K562 (cell line): ENCODE measurements around the gene NTSR1. TPM values are rescaled to one million over a fixed set of nuclear protein-coding genes. Genes with fewer than 3 reads are reported as not detected.
A peak's percentile ranks its signal among the peaks of the same experiment; 100 is the strongest.

ENCODE experiments used
- ATAC-seq: fragments of 200-7000 bp; cut with Tn5 transposase; 3 replicates; pipeline ENCODE4 v1.9.1; 2020; ENCODE audit warnings: moderate library complexity
- BruUV-seq: library from RNA; stranded (reverse); fragments of 400-500 nt; replicated peaks from 2 replicates; lab custom pipeline; 2021; lab: Mats Ljungman, UMichigan
- CTCF ChIA-PET: fragments of 300-600 bp; formaldehyde crosslinking; extraction: SDS; loops from one replicate; lab custom pipeline; 2021; ENCODE audit warnings: low intra/inter-chr PET ratio; lab: Yijun Ruan, JAX
- POLR2A ChIA-PET: fragments of 300-600, 350-650 bp; sonication (Branson Sonifier 250); formaldehyde crosslinking; extraction: SDS; loops from one replicate; lab custom pipeline; 2021; ENCODE audit warnings: antibody characterized with exemption, inconsistent platforms; lab: Yijun Ruan, JAX
- DNase-seq, 4 experiments: peaks; one replicate each; pipeline versions ENCODE4 v3.0.0 to v3.0.0-alpha.2; 2011 to 2018; ENCODE audit warnings: low spot score in 3 of 4, mixed read lengths in 3 of 4; ENCODE audit errors: extremely low read depth in 1 of 4
- FAIRE-seq: peaks from 2 replicates; lab custom pipeline; 2011; peaks lifted over from hg19 to GRCh38; lab: Jason Lieb, UNC
- H2AFZ ChIP-seq: 2 replicates; pipeline ENCODE4 v1.6.0; 2011; ENCODE audit warnings: low read depth, low read length, control low read depth, inconsistent platforms
- H3K27ac ChIP-seq: fragments of 200-600 bp; 3 replicates; pipeline ENCODE4 v1.8.0; 2011; ENCODE audit warnings: low read depth, mild to moderate bottlenecking, control low read depth, inconsistent platforms, low read length, moderate library complexity, mixed read lengths; ENCODE audit errors: extremely low read depth
- H3K27me3 ChIP-seq, 2 experiments: fragments of 300-600 bp in 1 of 2; 2 replicates in 1 of 2; 3 replicates in 1 of 2; pipeline versions ENCODE4 v1.6.0 to v1.8.0; 2011; ENCODE audit warnings: inconsistent platforms in 2 of 2, low read length in 2 of 2, mild to moderate bottlenecking in 1 of 2, mixed read lengths in 1 of 2, moderate library complexity in 1 of 2; ENCODE audit not compliant: control insufficient read depth in 2 of 2, insufficient read depth in 2 of 2
- H3K36me3 ChIP-seq: fragments of 300-600 bp; 3 replicates; pipeline ENCODE4 v1.8.0; 2011; ENCODE audit warnings: mild to moderate bottlenecking, low read length, inconsistent platforms; ENCODE audit not compliant: control insufficient read depth, insufficient read depth
- H3K4me1 ChIP-seq, 2 experiments: fragments of 200-600 bp in 1 of 2; replicated peaks in 1 of 2; 2 replicates in 1 of 2; 3 replicates in 1 of 2; pipeline versions ENCODE4 v1.5.1 to v1.8.0; 2011; ENCODE audit warnings: inconsistent platforms in 2 of 2, low read length in 2 of 2, mild to moderate bottlenecking in 1 of 2, mixed read lengths in 1 of 2, moderate library complexity in 1 of 2; ENCODE audit not compliant: control insufficient read depth in 2 of 2, insufficient read depth in 2 of 2
- H3K4me2 ChIP-seq: 2 replicates; pipeline ENCODE4 v1.6.1; 2011; ENCODE audit warnings: low read length, control low read depth, inconsistent platforms, mixed read lengths; ENCODE audit not compliant: insufficient read depth
- H3K4me3 ChIP-seq: fragments of 200-600 bp; sonication (generic), shearing (Covaris generic); 2 replicates; pipeline ENCODE4 v1.5.1; 2016; ENCODE audit warnings: control low read depth, inconsistent platforms
- H3K79me2 ChIP-seq: fragments of 200-600 bp; 3 replicates; pipeline ENCODE4 v1.8.0; 2011; ENCODE audit warnings: low read length, inconsistent platforms; ENCODE audit not compliant: control insufficient read depth, insufficient read depth
- H3K9ac ChIP-seq, 2 experiments: 2 replicates each; pipeline versions ENCODE4 v1.6.0 to v1.6.1; 2011; ENCODE audit warnings: low read depth in 2 of 2, low read length in 2 of 2, control low read depth in 1 of 2, inconsistent platforms in 1 of 2, mild to moderate bottlenecking in 1 of 2, mixed read lengths in 1 of 2; ENCODE audit not compliant: insufficient read depth in 1 of 2
- H3K9me1 ChIP-seq: one replicate; pipeline ENCODE4 v1.6.0; 2011; ENCODE audit warnings: inconsistent platforms, mild to moderate bottlenecking, low read length, moderate library complexity; ENCODE audit not compliant: control insufficient read depth, insufficient read depth
- H3K9me3 ChIP-seq: replicated peaks from 2 replicates; pipeline ENCODE4 v1.5.1; 2011; ENCODE audit warnings: low read depth, low read length, inconsistent platforms; ENCODE audit not compliant: control insufficient read depth, insufficient read depth
- H4K20me1 ChIP-seq: replicated peaks from 2 replicates; pipeline ENCODE4 v1.6.1; 2011; ENCODE audit warnings: low read length, inconsistent platforms, mixed read lengths; ENCODE audit not compliant: control insufficient read depth, insufficient read depth
- BCLAF1 ChIP-seq, 2 experiments: fragments of 450-650 bp in 1 of 2; IDR thresholded peaks; 2 replicates each; pipeline ENCODE4 v1.6.1; 2011 to 2017; ENCODE audit warnings: low read depth in 2 of 2, antibody characterized with exemption in 1 of 2, borderline replicate concordance in 1 of 2, low read length in 1 of 2, mild to moderate bottlenecking in 1 of 2, mixed read lengths in 1 of 2; ENCODE audit not compliant: control insufficient read depth in 1 of 2
- HINFP ChIP-seq: fragments of 450-650 bp; conservative IDR thresholded peaks from 2 replicates; pipeline ENCODE4 v1.6.1; 2016; ENCODE audit warnings: missing genetic modification characterization, low read depth, mild to moderate bottlenecking, control low read depth, missing compliant biosample characterization
- NFIC ChIP-seq: fragments of 450-650 bp; IDR thresholded peaks from 2 replicates; pipeline ENCODE4 v1.6.1; 2017; ENCODE audit warnings: mild to moderate bottlenecking, inconsistent platforms
- OTX1 ChIP-seq: fragments of 450-650 bp; formaldehyde crosslinking; IDR thresholded peaks from 2 replicates; pipeline ENCODE4 v1.4.0; 2022; ENCODE audit warnings: mild to moderate bottlenecking
- WGBS: fragments of 100-300 bp; shearing (Covaris generic); methylation state at CpG from one replicate; pipeline ENCODE4 v1.1.6; 2016; ENCODE audit warnings: low coverage, mixed read lengths; ENCODE audit not compliant: insufficient coverage; ENCODE audit errors: missing lambda C conversion rate; 5-methylcytosine and 5-hydroxymethylcytosine counted together
- in situ Hi-C: fragments of 300-500 bp; cut with MboI; formaldehyde crosslinking; loops from 4 replicates; pipeline ENCODE4 v1.15.0; 2018; ENCODE audit warnings: inconsistent platforms, mixed read lengths
- intact Hi-C: fragments of 100-400 bp; cut with micrococcal nuclease; formaldehyde crosslinking; loops from 2 replicates; pipeline ENCODE4 v1.14.2; 2022
- polyA plus RNA-seq, 8 experiments: library from polyadenylated mRNA; depleted of rRNA in 4 of 8; stranded (reverse) in 5 of 8; unstranded in 3 of 8; fragments of >200 nt; fragmentation: Nextera tagmentation in 2 of 8; fragmentation: Illumina TruSeq in 1 of 8; extraction: Ambion mirVana in 2 of 8; extraction: Trizol in 1 of 8; gene quantifications; 2 replicates each; pipeline versions ENCODE4 v1.2.1 to v1.2.3, GENCODE V29; 2011 to 2014; ENCODE audit warnings: inconsistent platforms in 1 of 8, missing spikeins in 1 of 8
- total RNA-seq, 7 experiments: library from RNA; depleted of rRNA in 6 of 7; stranded (reverse); fragments of >200 nt in 6 of 7; fragmentation: Illumina TruSeq in 2 of 7; extraction: Trizol in 2 of 7; gene quantifications; 2 replicates each; pipeline versions ENCODE4 v1.2.1 to v1.2.3, GENCODE V29; 2011 to 2021; ENCODE audit warnings: low replicate concordance in 1 of 7

NTSR1 gene
- total and polyA plus RNA-seq, 9 of the 15 experiments (the other 6 are each of a cell fraction or from before 2014, with no cell fraction given): 0.04 to 0.40 (median 0.13) TPM; not detected in 3

GRCh38 chr20:62766071-62766450 lies 57.4 kb downstream of the NTSR1 start (continued):
- no peak for TF ChIP-seq BCLAF1 (IDR thresholded peaks at IDR 0.05; ENCODE audit: borderline replicate concordance in 1 of 2, control insufficient read depth in 1 of 2, low read depth in 2 of 2, low read length in 1 of 2)

GRCh38 chr20:62766716-62767115 lies 58.1 kb downstream of the NTSR1 start:
- H3K4me2 ChIP-seq: no peak overlapping the region

More at GRCh38 chr20:62766716-62767115, 58.1 kb downstream of the NTSR1 start:
- ATAC-seq: no peak
- BruUV-seq: no TSS peak
- no peaks in the 10 kb centered on the region for H3K79me2 ChIP-seq
- no peak overlapping the region for H3K9ac ChIP-seq
- no peaks in the 10 kb centered on the region for H3K36me3 ChIP-seq
- H3K9me3 ChIP-seq: no peaks in the 10 kb centered on the region
- intact Hi-C loops (no loop called here), in situ Hi-C loops (no loop called here)
- no peak overlapping the region for H3K27ac ChIP-seq
- H3K4me1 ChIP-seq: peaks cover 0 to 43% of the 10 kb centered on the region in 2 experiments; a peak in 3 of 5 replicates
- 27% methylated on average over 15 of the region's 16 CpGs for WGBS
- ChIA-PET CTCF (no interaction called here), POLR2A (no interaction called here)
- peaks cover 16% of the 10 kb centered on the region for H4K20me1 ChIP-seq
- H3K27me3 ChIP-seq: peaks cover 0 to 18% of the 10 kb centered on the region in 2 experiments; a peak in 3 of 5 replicates
- H3K9me1 ChIP-seq: peaks cover 4% of the 10 kb centered on the region
- FAIRE-seq: no peak
- no peak for DNase-seq
- peak; percentile 69 for TF ChIP-seq NFIC
- TF ChIP-seq OTX1: no peak
- TF ChIP-seq HINFP (tag): no peak
- TF ChIP-seq, all 486 proteins: peak for 1
- Histone ChIP-seq H2AFZ (no peak overlapping the region), H3K4me3 (no peak overlapping the region)
